Measurements from ENCODE around the gene HTR4.

DNA sequence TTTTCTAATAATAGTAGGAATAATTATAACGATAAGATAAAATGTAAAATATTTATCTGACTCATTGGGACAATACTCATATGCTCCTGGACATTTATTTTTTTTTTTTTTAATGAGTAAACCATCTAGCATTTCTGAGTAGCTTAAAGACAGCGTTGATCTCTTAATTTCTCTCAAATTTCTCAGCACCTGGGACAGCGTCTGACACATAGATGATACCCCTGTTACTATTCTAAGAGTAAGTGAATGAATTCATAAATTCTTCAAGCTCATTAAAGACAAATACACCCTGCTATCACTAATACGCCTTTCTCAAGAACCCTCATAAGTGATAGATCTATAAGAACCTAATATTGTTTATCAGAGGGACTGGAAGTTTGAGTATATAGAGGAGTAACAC lies 12.0 kb upstream of the HTR4 start:
- TF ChIP-seq, protein P1, sequence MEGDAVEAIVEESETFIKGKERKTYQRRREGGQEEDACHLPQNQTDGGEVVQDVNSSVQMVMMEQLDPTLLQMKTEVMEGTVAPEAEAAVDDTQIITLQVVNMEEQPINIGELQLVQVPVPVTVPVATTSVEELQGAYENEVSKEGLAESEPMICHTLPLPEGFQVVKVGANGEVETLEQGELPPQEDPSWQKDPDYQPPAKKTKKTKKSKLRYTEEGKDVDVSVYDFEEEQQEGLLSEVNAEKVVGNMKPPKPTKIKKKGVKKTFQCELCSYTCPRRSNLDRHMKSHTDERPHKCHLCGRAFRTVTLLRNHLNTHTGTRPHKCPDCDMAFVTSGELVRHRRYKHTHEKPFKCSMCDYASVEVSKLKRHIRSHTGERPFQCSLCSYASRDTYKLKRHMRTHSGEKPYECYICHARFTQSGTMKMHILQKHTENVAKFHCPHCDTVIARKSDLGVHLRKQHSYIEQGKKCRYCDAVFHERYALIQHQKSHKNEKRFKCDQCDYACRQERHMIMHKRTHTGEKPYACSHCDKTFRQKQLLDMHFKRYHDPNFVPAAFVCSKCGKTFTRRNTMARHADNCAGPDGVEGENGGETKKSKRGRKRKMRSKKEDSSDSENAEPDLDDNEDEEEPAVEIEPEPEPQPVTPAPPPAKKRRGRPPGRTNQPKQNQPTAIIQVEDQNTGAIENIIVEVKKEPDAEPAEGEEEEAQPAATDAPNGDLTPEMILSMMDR (IDR thresholded peaks at IDR 0.05; ENCODE audit: extremely low read depth in 1 of 2, insufficient read depth in 1 of 2, low read depth in 1 of 2, low read length in 2 of 2): no peak
- TF ChIP-seq POLR2A (IDR thresholded peaks at IDR 0.05; ENCODE audit: low read depth, low read length): no peak
- no peak for TF ChIP-seq EZH2 (IDR thresholded peaks at IDR 0.05; ENCODE audit: borderline replicate concordance, low read depth, low read length, severe bottlenecking)
- TF ChIP-seq MYC (IDR thresholded peaks at IDR 0.05; ENCODE audit: low read depth, low read length): no peak
- no peak for TF ChIP-seq MAX (IDR thresholded peaks at IDR 0.05; ENCODE audit: insufficient read depth, insufficient read length)
- TF ChIP-seq JUN (IDR thresholded peaks at IDR 0.05; ENCODE audit: borderline replicate concordance, insufficient read depth, insufficient read length, low read depth): no peak
- TF ChIP-seq POLR2AphosphoS5 (IDR thresholded peaks at IDR 0.05; ENCODE audit: insufficient read depth, low read depth, low read length): no peak
